Stimulated activated CD4-positive, alpha-beta T cell treated with anti-CD3 and anti-CD28 coated beads, TNF-alpha, amount 100 ng/mL, for 48 hours (primary cell): ENCODE measurements around the gene MBNL2.

Source experiments
- DNase-seq, 3 donors: peaks; one replicate each; pipeline ENCODE4 v3.0.0-alpha.2; 2020; ENCODE audit warnings: low read depth in 3 of 3

Gene MBNL2

DNA sequence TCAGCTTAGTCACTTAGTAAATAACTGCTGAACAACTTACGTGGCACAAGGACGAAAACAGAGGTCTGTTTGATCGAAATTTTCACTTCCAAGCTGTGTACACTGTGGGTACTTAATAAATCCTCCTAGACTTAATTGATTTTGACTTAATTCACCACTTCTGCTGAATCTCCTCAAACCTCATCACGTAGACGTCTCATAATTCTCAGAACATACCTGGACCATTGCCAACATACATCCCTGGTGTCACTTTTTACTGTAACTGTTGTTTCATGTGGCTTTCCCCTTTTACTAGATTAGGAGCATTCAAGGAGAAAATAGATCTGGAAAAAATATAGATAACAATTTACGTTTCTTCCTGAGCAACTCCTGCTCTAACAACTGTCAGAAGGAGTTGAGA, 105.0 kb downstream of the MBNL2 start:
- DNase-seq, result no peak

DNA sequence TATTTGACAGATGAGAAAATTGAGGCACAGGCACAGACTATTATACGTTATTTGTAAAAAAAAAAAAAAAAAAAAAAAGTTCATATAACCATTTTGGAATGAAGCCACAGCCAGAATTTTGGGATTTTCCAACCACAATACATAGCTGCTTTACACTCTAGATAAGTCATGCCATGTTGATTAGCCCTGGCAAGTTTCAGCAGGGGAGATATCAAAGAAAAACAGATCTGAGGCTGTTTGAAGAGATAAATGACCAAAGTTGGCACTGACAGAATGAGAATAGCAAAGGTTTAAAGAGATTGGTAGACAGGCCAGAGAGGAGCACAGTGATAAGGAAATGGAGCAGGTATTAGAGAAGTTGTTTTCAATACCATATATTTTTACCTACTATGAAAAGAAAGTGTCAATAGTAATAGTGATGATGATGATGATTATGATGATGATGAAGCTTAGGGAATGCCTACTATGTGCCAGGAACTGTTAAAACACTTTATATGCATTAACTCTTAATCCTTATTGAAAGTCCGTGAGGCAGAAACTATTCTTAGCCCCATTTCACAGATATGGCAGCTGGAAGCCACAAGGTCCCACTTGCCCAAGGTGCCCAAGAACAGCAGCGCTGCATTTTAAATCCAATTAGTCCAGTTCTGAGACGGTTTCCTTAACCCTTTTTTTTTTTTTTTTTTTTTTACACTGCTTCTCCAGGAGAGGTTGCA, 105.5 kb downstream of the MBNL2 start:
- no peak for DNase-seq

- no peak for DNase-seq
These were observed 106.2 kb downstream of the MBNL2 start for GRCh38 chr13:97328222-97328790.

DNA sequence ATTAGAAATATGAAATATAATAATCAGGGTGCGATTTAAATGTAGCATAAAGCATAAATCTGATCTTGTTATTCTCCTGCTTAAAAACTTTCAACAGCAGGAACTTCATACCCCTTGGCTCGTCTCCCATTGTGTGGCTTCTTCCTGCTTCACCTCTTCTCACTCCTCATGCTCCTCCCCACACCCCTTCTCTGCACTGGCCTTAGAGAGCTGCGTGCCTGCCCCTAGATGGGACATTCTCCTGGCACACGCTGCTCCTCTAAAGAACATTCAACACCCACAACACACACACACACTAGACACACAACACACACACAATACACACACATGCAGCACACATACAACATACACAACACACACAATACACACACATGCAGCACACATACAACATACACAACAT, 107.2 kb downstream of the MBNL2 start:
- no peak for DNase-seq

DNA sequence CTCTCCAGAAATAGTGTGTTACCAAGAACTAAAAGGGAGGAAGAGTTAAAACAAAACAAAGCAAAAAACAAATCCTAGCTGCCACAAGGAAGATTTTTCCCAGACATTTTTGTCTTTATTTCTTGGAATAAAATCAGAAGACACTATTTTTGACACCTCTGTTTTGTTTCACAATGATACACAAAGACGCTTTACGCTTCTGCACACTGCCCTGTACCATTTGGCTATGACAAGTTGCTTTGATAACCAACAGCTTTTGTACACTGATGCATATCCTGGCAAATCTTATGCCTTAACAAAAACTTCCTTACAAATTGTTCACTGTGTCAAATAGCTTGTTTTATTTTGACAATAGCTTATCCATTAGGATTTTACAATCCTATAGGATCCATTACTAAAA, 108.3 kb downstream of the MBNL2 start:
- no peak for DNase-seq

DNA sequence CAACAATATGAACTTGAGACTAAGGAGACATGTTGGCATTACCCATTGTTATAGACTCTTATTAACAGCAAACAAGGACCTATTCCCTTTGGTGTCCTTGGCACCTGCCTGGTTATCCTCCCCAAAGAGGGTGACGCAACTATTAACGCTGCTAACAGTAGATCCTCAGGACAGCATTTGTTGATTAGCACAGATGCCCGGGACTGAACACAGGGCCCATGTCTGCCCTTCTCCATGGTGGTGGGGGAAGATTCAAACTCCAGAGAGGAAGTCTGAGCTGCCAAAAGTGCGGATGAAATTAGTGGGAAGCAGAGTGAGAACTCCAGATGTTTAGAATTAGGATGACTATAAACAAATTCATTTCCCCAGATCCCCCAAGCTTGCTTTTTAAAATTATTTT, 110.6 kb downstream of the MBNL2 start:
- DNase-seq, result no peak

DNA sequence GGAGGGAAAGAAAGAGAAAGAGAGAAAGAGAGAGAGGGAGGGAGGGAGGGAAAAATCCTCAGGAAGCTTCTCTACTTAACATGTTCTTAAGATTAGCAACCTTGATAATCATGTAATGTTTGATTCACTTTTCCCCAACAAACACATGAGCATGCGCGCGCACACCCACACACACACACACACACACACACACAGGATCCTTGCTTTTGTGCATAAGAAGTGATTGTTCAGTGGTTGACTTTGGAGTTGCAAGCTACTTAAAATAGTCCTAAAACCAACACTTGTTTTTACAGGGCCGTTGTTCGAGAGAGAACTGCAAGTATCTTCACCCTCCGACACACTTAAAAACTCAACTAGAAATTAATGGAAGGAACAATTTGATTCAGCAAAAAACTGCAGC, 111.8 kb downstream of the MBNL2 start:
- no peak for DNase-seq

DNA sequence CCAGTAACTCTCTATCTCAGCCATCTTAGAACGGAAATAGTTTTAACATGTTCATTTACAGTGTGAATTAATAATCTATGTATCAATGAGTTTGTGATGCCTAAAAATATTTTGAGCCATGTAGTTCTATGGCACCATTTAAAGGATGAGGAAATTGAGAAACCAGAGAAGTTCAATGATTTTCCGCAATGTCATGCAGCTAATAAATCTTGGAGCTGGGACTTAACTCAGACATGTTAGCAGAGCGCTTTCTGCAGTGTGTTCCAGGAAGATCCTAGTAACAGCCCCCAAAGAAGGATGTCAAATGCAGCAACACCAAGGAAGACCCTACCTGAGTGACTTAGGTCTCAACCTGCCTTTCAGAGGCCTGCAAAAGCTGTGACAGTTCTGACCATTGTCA, 112.6 kb downstream of the MBNL2 start:
- DNase-seq, result no peak

- DNase-seq, result no peak
These were observed 113.5 kb downstream of the MBNL2 start for GRCh38 chr13:97335488-97336134.

DNA sequence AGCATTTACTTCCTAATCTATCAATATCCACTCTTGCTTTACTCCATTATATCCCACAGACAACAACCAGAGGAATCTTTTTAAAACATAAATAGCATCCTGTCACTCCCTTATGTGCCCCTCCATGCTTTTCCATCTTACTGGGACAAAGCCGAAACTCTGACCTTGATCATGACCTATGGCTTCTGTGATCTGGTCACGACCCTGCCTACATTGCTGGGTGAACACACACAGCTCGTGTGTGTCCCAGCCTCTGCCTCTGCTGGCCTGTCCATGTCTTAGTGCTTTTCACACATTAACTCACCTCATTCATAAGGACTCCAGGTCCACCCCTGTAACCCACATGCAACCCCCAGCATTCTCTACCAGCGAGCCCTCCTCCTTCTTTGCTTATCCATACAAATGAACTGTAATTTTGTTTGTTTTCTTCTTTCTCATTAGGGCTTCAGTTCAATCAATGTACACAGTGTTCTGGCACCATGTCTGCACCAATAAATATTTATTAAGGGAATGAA, 115.9 kb downstream of the MBNL2 start:
- DNase-seq, result no peak

DNA sequence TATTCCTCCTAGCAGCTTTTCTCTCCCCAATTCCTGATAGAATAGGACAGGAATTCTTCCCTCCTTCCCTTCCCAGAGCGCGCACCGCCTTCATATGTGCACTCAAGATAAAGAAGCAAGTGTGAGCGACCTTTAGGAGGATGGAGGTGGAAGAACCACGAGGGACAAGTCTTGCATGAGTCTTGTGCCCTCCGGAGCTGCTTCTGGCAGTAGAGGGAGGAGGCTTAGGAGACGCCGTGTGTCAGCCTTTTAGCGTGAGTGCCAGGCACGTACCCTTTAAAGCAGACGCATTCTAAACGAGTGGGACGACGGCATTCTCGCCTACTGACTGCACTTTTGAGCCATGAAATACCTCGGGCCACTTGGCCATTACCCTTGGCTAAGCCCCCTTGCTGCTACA, 116.4 kb downstream of the MBNL2 start:
- DNase-seq, result no peak

DNA sequence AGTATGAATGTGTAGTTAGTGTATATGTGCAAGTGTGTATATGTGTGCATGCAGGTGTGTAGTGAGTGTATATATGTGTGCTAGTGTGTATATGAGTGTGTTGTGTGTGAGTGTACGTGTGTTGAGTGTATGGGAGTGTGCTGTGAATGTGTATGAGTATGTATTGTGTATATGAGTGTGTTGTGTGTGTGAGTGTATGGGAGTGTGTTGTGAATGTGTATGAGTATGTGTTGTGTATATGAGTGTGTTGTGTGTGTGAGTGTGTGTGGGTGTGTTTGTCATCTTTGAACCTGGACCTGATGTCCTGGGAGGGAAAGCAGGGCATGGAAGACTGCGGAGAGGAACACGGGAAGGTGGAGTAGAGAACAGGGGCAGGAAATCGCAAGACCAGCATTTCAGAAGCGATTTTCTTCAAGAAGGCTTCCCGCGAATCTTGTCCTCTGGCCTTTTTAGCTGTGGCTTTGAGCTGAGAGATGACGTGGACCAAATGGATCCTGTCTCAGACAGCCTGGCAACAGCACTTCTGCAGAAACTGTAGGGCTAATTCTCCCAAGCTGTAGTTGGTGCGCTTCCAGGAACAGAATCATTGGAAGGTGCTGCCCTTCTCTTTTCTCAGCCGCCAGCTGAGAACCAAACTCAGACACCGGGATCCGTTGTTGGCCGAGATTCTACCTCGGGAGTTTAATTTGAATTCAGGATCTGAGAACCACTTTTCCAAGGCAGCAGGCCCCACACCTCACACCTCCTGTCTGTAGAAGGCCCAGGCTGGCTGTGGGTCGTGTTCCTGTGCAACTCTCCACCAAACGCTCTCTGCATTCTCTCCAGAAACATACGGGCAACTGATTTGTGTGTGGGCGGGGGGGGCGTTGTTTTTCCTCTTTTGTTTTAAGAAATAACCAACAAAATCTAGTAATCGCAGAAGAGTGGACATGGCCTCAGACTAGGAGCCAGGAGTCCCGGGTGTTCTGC, 117.2 kb downstream of the MBNL2 start:
- DNase-seq, result no peak

DNA sequence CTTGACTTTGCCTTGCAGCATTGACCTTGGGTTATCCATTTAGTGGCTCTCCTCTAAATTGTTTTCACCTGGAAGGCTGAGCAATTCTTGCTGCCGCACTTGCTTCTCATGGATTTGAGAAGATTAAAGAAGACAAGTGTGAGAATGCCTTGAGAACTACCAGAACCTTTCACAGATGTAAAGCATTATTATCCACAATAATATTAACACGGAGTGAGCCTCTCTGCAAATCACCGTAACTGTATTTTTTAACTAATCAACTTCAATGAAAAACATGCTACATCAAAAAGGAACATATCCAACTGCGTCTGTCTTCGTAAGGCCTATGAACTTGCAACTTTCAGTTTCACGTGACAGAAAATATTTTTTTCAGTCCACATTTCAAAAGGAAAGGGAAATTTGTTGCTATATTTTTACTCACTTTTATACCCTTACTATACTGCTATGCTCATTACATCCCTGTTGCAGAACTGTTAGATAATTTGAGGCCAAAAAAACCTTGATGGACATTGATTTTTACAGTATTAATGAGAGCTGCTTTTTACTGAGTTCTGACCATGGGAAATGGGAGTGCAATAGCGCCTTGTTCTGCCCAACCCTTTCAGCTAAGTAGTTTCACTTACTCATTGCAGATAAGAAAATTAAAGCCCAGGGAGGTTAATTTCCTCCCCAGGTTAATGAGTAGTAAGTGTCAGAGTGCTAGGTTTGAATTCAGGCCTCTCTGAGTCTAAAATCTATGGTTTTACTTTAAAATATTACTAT, 118.0 kb downstream of the MBNL2 start:
- no peak for DNase-seq

GRCh38 chr13:97341135-97341534, 119.0 kb downstream of the MBNL2 start:
- DNase-seq, result no peak

GRCh38 chr13:97342136-97342535, 120.0 kb downstream of the MBNL2 start:
- DNase-seq, result no peak

- DNase-seq, result no peak
These were observed 120.8 kb downstream of the MBNL2 start for GRCh38 chr13:97342936-97343335.

DNA sequence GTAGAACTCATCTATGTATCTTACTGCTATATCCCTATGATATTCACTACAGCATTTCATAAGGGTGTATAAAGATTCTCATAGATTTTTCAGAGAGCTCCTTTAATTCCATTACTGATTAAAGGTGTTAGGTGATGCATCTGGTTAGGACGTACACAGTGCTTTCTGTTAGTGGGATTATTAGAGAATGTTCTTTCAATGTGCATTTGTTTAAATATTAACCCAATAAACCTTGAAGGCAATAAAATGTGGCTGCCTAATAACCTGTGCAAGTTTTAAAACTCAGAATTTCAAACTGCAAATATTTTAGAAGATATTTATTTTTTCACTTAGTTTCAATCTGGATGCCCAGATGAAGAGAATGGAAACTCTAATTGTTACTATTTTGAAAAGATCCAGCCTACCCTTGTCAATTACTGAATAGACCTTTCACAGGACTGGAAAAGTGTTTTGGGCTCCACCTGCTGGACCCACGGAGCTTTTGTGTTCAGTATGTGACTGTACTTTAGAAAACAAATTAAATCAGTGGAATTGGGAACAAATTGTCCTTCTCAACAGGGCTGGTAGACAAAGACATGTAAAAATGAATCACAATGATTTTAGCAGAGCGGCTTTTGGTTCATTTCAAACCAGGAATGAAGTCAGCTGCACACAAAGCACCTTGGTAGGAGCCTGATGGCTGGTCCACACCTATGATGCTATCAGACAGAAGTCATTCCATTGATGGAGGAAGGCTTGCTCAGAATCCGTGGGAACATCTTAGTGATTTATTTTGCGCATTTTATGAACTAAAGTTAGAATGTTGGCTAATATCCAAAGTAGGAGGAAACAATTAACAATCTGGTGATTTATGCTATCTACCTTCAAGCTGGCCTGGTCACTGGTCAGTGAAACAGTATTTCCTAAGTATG, 122.4 kb downstream of the MBNL2 start:
- peak in 2 of 3 donors; percentile 13 to 26 for DNase-seq

- no peak for DNase-seq
These were observed 124.0 kb downstream of the MBNL2 start for GRCh38 chr13:97346097-97346496.

DNA sequence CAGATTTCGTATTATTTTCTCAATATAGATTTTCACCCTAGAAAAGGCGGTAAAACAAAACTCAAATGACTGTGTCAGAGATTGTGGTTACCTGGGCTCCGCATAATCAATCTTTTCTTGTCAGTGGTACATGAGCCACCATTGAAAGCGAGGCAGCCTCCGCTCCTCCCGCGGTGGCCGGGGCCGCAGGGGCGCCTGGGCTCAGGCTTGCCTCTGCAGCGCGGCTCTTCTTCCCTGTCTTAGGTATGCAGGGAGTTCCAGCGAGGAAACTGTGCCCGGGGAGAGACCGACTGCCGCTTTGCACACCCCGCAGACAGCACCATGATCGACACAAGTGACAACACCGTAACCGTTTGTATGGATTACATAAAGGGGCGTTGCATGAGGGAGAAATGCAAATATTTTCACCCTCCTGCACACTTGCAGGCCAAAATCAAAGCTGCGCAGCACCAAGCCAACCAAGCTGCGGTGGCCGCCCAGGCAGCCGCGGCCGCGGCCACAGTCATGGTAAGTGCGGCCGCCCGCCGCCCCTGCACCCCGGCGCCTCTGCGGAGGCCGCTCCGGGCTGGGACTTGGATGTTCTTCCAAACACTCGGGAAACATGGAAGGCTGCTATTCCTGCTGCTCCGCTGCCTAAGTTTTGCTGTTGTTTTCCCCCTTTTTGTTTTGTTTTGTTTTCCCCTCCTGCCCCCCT, 124.6 kb downstream of the MBNL2 start:
- no peak for DNase-seq
